ENCODE data around the gene KDM6B. TPM values are rescaled to one million over a fixed set of nuclear protein-coding genes. Genes with fewer than 3 reads are reported as not detected.

KDM6B gene
- total RNA-seq, 6 experiments from 2014 or later, result 6.1 to 12.8 (median 10.9) TPM

GRCh38 chr17:7856811-7857712, 23.0 kb downstream of the KDM6B start, which contains the start of gene NAA38:
NAA38 (minus strand) TSS chr17:7857559; CDS start chr17:7857463, 96 bp downstream.
- Histone ChIP-seq H3K27me3 (no peaks in the 10 kb centered on the region), H3K4me1 (peaks cover 0 to 22% (median 7%) of the 10 kb centered on the region in 4 donors), H3K27ac (peak within 1 kb of the TSS; percentile 73 to 84 (median 84)), H3K9me3 (no peaks in the 10 kb centered on the region), H3K4me3 (peak within 1 kb of the TSS; percentile 72 to 97 (median 86)), H3K36me3 (peaks cover 0 to 20% (median 7%) of the 10 kb centered on the region in 4 donors)
- under 1% methylated on average over 32 of the region's 64 CpGs for WGBS (ENCODE audit: insufficient coverage, low coverage, low lambda C conversion rate, missing lambda C conversion rate)
- intact Hi-C loops (cut with DNase I), result no loop called here
- peak; percentile 30 to 54 (median 44) for TF ChIP-seq CTCF (IDR thresholded peaks at IDR 0.05)
- TF ChIP-seq POLR2A (IDR thresholded peaks at IDR 0.05), result peak; percentile 70
- ATAC-seq (peak; percentile 82 to 87 (median 86)), DNase-seq (peak; percentile 96 to 98 (median 97))

GRCh38 chr17:7857713-7858521, 23.9 kb downstream of the KDM6B start, which contains the start of gene CYB5D1:
CYB5D1 (plus strand) TSS chr17:7858003; CDS start chr17:7858135, 132 bp downstream.
- H3K4me1 ChIP-seq, result peaks cover 0 to 24% (median 9%) of the 10 kb centered on the region in 4 donors
- TF ChIP-seq POLR2A (IDR thresholded peaks at IDR 0.05), result no peak
- TF ChIP-seq CTCF (IDR thresholded peaks at IDR 0.05), result no peak

GRCh38 chr17:7858522-7858810, 24.4 kb downstream of the KDM6B start:
- intact Hi-C loops (cut with DNase I), result no loop called here
- 2% methylated on average over 11 of the region's 20 CpGs for WGBS (ENCODE audit: insufficient coverage, low coverage, low lambda C conversion rate, missing lambda C conversion rate)
- Histone ChIP-seq H3K4me3 (peak overlapping the region; percentile 72 to 97 (median 86)), H3K27ac (peak overlapping the region; percentile 73 to 84 (median 84)), H3K9me3 (no peaks in the 10 kb centered on the region), H3K4me1 (peaks cover 0 to 28% (median 11%) of the 10 kb centered on the region in 4 donors), H3K36me3 (peaks cover 0 to 6% (median 2%) of the 10 kb centered on the region in 4 donors), H3K27me3 (no peaks in the 10 kb centered on the region)
- DNase-seq, result peak; percentile 55 to 69 (median 66)
- TF ChIP-seq POLR2A (IDR thresholded peaks at IDR 0.05) (no peak), CTCF (IDR thresholded peaks at IDR 0.05) (peak; percentile 36 to 50 (median 46))
- peak; percentile 5 to 17 (median 12) for ATAC-seq

More at GRCh38 chr17:7857713-7858521, 23.9 kb downstream of the KDM6B start, which contains the start of gene CYB5D1:
- intact Hi-C loops (cut with DNase I), result no loop called here
- Histone ChIP-seq H3K4me3 (peak within 1 kb of the TSS; percentile 72 to 97 (median 86)), H3K27ac (peak within 1 kb of the TSS; percentile 73 to 84 (median 84)), H3K9me3 (no peaks in the 10 kb centered on the region), H3K27me3 (no peaks in the 10 kb centered on the region), H3K36me3 (peaks cover 0 to 12% (median 3%) of the 10 kb centered on the region in 4 donors)
- DNase-seq (peak; percentile 88 to 94 (median 92)), ATAC-seq (peak; percentile 62 to 72 (median 67))
- under 1% methylated on average over 34 of the region's 48 CpGs for WGBS (ENCODE audit: insufficient coverage, low coverage, low lambda C conversion rate, missing lambda C conversion rate)

- Histone ChIP-seq H3K27ac (peak overlapping the region in 1 of 3 donors; percentile 84), H3K4me1 (peaks cover 0 to 28% (median 11%) of the 10 kb centered on the region in 4 donors), H3K9me3 (no peaks in the 10 kb centered on the region), H3K27me3 (no peaks in the 10 kb centered on the region), H3K4me3 (peak overlapping the region in 2 of 3 donors; percentile 86 to 97), H3K36me3 (peaks cover 0 to under 1% (median under 1%) of the 10 kb centered on the region in 4 donors)
- WGBS (ENCODE audit: insufficient coverage, low coverage, low lambda C conversion rate, missing lambda C conversion rate), result 75% methylated on average over 7 of the region's 8 CpGs
- ATAC-seq, result no peak
- intact Hi-C loops (cut with DNase I), result no loop called here
- no peak for DNase-seq
- TF ChIP-seq CTCF (IDR thresholded peaks at IDR 0.05) (no peak), POLR2A (IDR thresholded peaks at IDR 0.05) (no peak)
Observed at GRCh38 chr17:7859028-7859427, 25.0 kb downstream of the KDM6B start.
